Trophoblast cell (in vitro differentiated cells and primary cell): ENCODE data around the gene KIF26A.

Source experiments
- DNase-seq, 2 donors: peaks; one replicate each; pipeline ENCODE4 v3.0.0-alpha.2; 2016
- H2AFZ ChIP-seq: 2 replicates; pipeline ENCODE4 v1.6.1; 2013; ENCODE audit warnings: low read length, moderate library complexity, mild to moderate bottlenecking; ENCODE audit not compliant: insufficient read depth, poor library complexity
- H2AK5ac ChIP-seq: 2 replicates; pipeline ENCODE4 v1.6.1; 2013; ENCODE audit warnings: mild to moderate bottlenecking, low read length
- H2BK120ac ChIP-seq: 2 replicates; pipeline ENCODE4 v1.6.1; 2013; ENCODE audit warnings: low read length, mild to moderate bottlenecking, moderate library complexity; ENCODE audit not compliant: insufficient read depth, poor library complexity
- H2BK12ac ChIP-seq: 2 replicates; pipeline ENCODE4 v1.6.1; 2013; ENCODE audit warnings: mild to moderate bottlenecking, low read length, moderate library complexity
- H2BK5ac ChIP-seq: 2 replicates; pipeline ENCODE4 v1.6.1; 2013; ENCODE audit warnings: low read length, low read depth, moderate library complexity, mild to moderate bottlenecking; ENCODE audit not compliant: poor library complexity
- H3K14ac ChIP-seq: 2 replicates; pipeline ENCODE4 v1.6.1; 2013; ENCODE audit warnings: mild to moderate bottlenecking, low read length
- H3K18ac ChIP-seq: 2 replicates; pipeline ENCODE4 v1.6.1; 2013; ENCODE audit warnings: mild to moderate bottlenecking, low read length
- H3K23ac ChIP-seq: 2 replicates; pipeline ENCODE4 v1.6.1; 2013; ENCODE audit warnings: low read length
- H3K27ac ChIP-seq: 2 replicates; pipeline ENCODE4 v1.5.1; 2013; ENCODE audit warnings: low read depth, mild to moderate bottlenecking, inconsistent platforms, low read length, moderate library complexity
- H3K27me3 ChIP-seq: 2 replicates; pipeline ENCODE4 v1.6.1; 2013; ENCODE audit warnings: inconsistent platforms, mild to moderate bottlenecking, low read length, moderate library complexity; ENCODE audit not compliant: insufficient read depth
- H3K36me3 ChIP-seq, 2 experiments: 1 replicate in 1 of 2; 2 replicates in 1 of 2; pipeline ENCODE4 v1.6.1; 2013; ENCODE audit warnings: low read length in 2 of 2, mild to moderate bottlenecking in 2 of 2, moderate library complexity in 1 of 2; ENCODE audit not compliant: insufficient read depth in 2 of 2, control insufficient read depth in 1 of 2
- H3K4ac ChIP-seq: 2 replicates; pipeline ENCODE4 v1.6.1; 2013; ENCODE audit warnings: low read depth, mild to moderate bottlenecking, low read length, moderate library complexity
- H3K4me1 ChIP-seq, 2 experiments: 1 replicate in 1 of 2; 2 replicates in 1 of 2; pipeline ENCODE4 v1.6.1; 2013; ENCODE audit warnings: low read length in 2 of 2, mild to moderate bottlenecking in 2 of 2, moderate library complexity in 1 of 2; ENCODE audit not compliant: insufficient read depth in 2 of 2, control insufficient read depth in 1 of 2
- H3K4me2 ChIP-seq: 2 replicates; pipeline ENCODE4 v1.6.1; 2013; ENCODE audit warnings: inconsistent platforms, mild to moderate bottlenecking, low read length, moderate library complexity
- H3K4me3 ChIP-seq: 2 replicates; pipeline ENCODE4 v1.5.1; 2013; ENCODE audit warnings: mild to moderate bottlenecking, low read depth, low read length, inconsistent platforms
- H3K79me1 ChIP-seq: one replicate; pipeline ENCODE4 v1.6.1; 2013; ENCODE audit warnings: low read length
- H3K79me2 ChIP-seq: 2 replicates; pipeline ENCODE4 v1.6.1; 2013; ENCODE audit warnings: low read length, mild to moderate bottlenecking; ENCODE audit not compliant: control insufficient read depth, insufficient read depth, poor library complexity
- H3K9ac ChIP-seq: 2 replicates; pipeline ENCODE4 v1.6.1; 2013; ENCODE audit warnings: mild to moderate bottlenecking, low read length
- H3K9me3 ChIP-seq: 2 replicates; pipeline ENCODE4 v1.6.1; 2013; ENCODE audit warnings: low read depth, mild to moderate bottlenecking, control low read depth, inconsistent platforms, low read length; ENCODE audit not compliant: insufficient read depth
- H4K12ac ChIP-seq: 2 replicates; pipeline ENCODE4 v1.6.1; 2013; ENCODE audit warnings: low read depth, mild to moderate bottlenecking, low read length, moderate library complexity
- H4K8ac ChIP-seq: 2 replicates; pipeline ENCODE4 v1.6.1; 2013; ENCODE audit warnings: low read depth, mild to moderate bottlenecking, low read length, moderate library complexity
- H4K91ac ChIP-seq: one replicate; pipeline ENCODE4 v1.6.1; 2013; ENCODE audit warnings: low read depth, mild to moderate bottlenecking, low read length, moderate library complexity
- WGBS: extraction: QIAGEN DNeasy Blood & Tissue Kit; methylation state at CpG from one replicate; pipeline ENCODE4 v1.1.7; 2013; ENCODE audit warnings: missing lambda C conversion rate; ENCODE audit not compliant: insufficient read length, insufficient coverage; ENCODE audit errors: extremely low coverage; 5-methylcytosine and 5-hydroxymethylcytosine counted together

KIF26A gene

DNA sequence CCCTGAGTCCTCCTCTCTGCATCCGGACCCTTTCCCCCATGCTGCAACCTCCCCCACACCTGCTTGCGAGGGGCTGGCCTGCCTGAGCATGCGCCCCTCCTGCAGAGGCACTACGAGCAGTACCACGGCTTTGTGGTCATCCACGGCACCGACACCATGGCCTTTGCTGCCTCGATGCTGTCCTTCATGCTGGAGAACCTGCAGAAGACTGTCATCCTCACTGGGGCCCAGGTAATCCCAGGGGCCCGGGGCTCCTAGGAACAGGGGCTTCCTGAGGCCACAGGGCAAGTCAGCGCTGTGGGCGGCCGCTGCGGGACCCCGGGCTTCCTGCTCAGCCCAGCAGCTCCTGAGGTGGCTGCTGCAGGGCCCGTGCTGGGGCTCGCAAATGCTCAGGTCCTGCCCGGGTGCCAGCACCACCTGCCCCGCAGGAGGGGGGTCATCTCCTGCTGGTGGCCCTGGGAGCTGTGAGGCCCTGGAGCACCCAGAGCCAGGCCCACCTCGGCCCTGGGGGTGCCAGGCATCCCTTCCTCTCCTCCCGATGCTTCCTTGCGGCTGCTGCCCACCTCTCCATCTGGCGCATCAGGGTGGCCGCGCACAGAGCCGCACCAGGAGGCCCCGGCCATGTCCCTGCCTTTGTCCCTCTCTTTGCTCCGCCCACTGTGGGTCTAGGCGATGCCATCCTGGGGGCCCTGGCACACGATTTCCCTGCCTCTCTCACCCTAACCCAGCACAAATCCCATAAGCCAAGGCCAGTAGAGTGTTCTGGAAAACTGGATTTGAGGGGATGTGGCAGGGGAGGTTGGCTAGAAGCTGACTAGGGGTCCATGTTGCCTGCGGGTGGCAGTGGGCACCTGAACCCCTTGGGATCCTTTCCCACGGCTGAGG lies 42.7 kb upstream of the KIF26A start:
- Histone ChIP-seq H4K8ac (no peak overlapping the region), H3K9ac (no peak overlapping the region), H3K4me2 (no peak overlapping the region), H3K27me3 (no peaks in the 10 kb centered on the region), H3K23ac (no peak overlapping the region), H4K91ac (no peak overlapping the region), H3K36me3 (no peaks in the 10 kb centered on the region), H3K4ac (no peak overlapping the region), H3K18ac (no peak overlapping the region), H3K4me1 (no peaks in the 10 kb centered on the region), H2BK12ac (no peak overlapping the region), H3K79me1 (no peaks in the 10 kb centered on the region), H3K9me3 (peaks cover 2% of the 10 kb centered on the region), H4K12ac (no peak overlapping the region), H2BK5ac (no peak overlapping the region), H2AFZ (no peak overlapping the region), H2BK120ac (no peak overlapping the region), H3K14ac (no peak overlapping the region), H3K27ac (no peak overlapping the region), H2AK5ac (no peak overlapping the region), H3K79me2 (no peaks in the 10 kb centered on the region), H3K4me3 (no peak overlapping the region)
- no peak for DNase-seq
- no CpG with 5 or more reads among the region's 31 CpGs for WGBS

DNA sequence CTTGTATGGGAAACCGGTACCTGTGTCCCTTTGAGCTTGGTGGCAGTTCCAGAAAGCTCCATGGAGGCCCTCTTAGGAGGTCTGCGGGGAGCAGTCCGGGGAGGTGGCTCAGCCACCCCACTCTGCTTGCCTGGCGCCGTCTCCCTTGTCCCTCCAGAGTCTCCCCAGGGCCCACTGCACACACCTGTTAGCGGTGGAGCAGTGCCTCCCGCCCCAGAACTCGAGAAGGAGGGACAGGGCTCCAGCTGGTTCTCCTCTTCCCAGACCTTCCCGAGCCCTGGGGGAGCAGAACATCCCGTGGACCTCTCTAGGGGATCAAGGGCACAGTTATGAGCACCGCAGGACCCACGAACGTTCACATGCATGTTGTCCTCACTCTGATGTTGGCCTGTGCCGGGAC lies 42.1 kb upstream of the KIF26A start:
- DNase-seq, result no peak
- H3K18ac ChIP-seq, result no peak overlapping the region
- H3K36me3 ChIP-seq, result no peaks in the 10 kb centered on the region
- no peak overlapping the region for H2BK12ac ChIP-seq
- no peak overlapping the region for H3K4me3 ChIP-seq
- H3K14ac ChIP-seq, result no peak overlapping the region
- H2BK120ac ChIP-seq, result no peak overlapping the region
- WGBS, result no CpG with 5 or more reads among the region's 14 CpGs
- H3K27ac ChIP-seq, result no peak overlapping the region
- no peak overlapping the region for H3K4ac ChIP-seq
- H3K4me2 ChIP-seq, result no peak overlapping the region
- H2AK5ac ChIP-seq, result no peak overlapping the region
- peaks cover 2% of the 10 kb centered on the region for H3K9me3 ChIP-seq
- no peak overlapping the region for H2BK5ac ChIP-seq
- H3K23ac ChIP-seq, result no peak overlapping the region
- H2AFZ ChIP-seq, result no peak overlapping the region
- no peak overlapping the region for H4K8ac ChIP-seq
- no peaks in the 10 kb centered on the region for H3K27me3 ChIP-seq
- H3K79me2 ChIP-seq, result no peaks in the 10 kb centered on the region
- no peak overlapping the region for H4K12ac ChIP-seq
- H3K79me1 ChIP-seq, result no peaks in the 10 kb centered on the region
- H3K9ac ChIP-seq, result no peak overlapping the region
- no peak overlapping the region for H4K91ac ChIP-seq
- H3K4me1 ChIP-seq, result no peaks in the 10 kb centered on the region

DNA sequence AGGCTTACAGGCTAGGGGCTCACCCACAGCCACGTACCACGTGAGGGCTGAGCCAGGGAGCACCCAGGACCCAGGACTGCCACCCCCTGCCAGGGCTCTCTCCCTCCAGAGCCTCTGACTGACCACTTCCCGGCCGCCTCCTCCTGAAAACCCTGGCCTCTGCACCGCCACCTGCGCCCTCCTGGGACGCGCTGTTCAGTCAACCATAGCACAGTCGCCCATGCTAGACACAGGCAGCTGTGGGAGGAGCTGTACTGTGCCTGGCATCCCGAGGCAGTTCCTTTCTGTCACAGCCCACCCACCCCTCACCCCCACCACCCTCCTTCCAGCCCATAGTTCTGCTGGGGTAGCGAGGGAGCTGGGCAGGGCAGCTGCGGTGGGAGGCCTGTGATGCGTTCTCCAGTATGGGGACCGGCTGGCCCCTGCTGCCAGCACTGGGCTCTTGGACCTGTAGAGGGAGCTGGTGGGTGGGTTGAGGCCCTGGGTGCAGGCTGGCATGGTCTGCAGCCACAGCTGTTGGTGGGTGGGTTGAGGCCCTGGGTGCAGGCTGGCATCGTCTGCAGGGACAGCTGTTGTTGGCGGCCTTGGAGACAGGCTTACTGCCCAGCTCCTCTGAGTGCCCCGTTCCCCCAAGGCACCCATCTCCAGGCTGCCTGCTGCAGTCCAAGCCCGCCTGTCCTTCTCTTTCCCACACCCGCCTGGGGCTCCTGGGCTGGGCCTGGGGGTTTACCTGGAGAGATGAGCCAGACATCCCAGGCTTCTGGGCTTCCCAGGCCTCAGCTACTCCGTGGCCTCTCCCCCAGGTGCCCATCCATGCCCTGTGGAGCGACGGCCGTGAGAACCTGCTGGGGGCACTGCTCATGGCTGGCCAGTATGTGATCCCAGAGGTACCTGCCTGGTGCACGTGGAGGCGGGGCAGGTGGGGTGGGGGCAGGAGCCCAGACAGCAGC lies 41.4 kb upstream of the KIF26A start:
- peaks cover 2% of the 10 kb centered on the region for H3K9me3 ChIP-seq
- H3K4me3 ChIP-seq, result no peak overlapping the region
- H4K91ac ChIP-seq, result no peak overlapping the region
- no peak overlapping the region for H3K14ac ChIP-seq
- no peak overlapping the region for H2BK12ac ChIP-seq
- H3K4me1 ChIP-seq, result no peaks in the 10 kb centered on the region
- no peaks in the 10 kb centered on the region for H3K79me1 ChIP-seq
- H3K79me2 ChIP-seq, result no peaks in the 10 kb centered on the region
- H3K4ac ChIP-seq, result no peak overlapping the region
- no peak overlapping the region for H3K9ac ChIP-seq
- no peak for DNase-seq
- H3K23ac ChIP-seq, result no peak overlapping the region
- no peak overlapping the region for H2AFZ ChIP-seq
- no peak overlapping the region for H2BK120ac ChIP-seq
- no peak overlapping the region for H3K18ac ChIP-seq
- H4K8ac ChIP-seq, result no peak overlapping the region
- no peaks in the 10 kb centered on the region for H3K27me3 ChIP-seq
- no peaks in the 10 kb centered on the region for H3K36me3 ChIP-seq
- WGBS, result no CpG with 5 or more reads among the region's 25 CpGs
- no peak overlapping the region for H4K12ac ChIP-seq
- no peak overlapping the region for H2AK5ac ChIP-seq
- H2BK5ac ChIP-seq, result no peak overlapping the region
- H3K4me2 ChIP-seq, result no peak overlapping the region
- no peak overlapping the region for H3K27ac ChIP-seq

DNA sequence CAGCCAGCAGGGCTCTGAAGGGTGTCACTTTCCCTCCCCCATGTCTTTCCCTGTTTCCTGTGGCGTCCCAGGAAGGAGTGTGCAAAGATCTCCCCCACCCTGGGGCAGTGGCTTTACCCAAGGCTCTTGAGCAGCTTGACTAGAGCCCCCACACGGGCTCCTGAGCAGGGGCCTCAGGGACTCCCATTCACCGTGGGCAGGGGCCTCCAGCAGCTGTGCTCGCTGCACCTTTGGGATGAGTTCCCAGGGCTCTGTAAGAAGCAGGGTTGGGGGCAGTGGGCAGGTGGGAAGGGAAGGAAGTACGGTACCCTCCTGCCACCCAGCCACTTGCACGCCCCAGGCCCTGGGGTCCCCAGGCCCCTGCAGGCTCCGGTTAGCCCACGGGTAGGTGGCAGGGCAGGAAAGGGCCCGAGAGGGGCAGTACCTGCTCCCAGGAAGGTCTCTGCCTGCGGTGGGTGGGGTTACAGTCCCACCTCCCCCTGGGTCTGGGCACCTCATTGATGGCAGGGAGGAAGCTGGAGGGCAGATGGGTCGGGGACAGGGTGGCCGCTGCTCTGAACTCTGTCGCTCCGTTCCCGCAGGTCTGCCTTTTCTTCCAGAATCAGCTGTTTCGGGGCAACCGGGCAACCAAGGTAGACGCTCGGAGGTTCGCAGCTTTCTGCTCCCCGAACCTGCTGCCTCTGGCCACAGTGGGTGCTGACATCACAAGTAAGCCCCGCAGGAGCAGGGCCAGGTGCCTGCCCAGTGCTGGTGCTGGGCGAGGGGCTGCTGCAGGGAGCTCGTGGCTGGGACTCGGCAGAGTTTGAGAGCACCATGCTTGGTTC lies 39.9 kb upstream of the KIF26A start:
- H3K14ac ChIP-seq, result no peak overlapping the region
- no peak overlapping the region for H2BK5ac ChIP-seq
- H3K4me2 ChIP-seq, result no peak overlapping the region
- H3K27ac ChIP-seq, result no peak overlapping the region
- no peaks in the 10 kb centered on the region for H3K27me3 ChIP-seq
- H3K36me3 ChIP-seq, result no peaks in the 10 kb centered on the region
- no CpG with 5 or more reads among the region's 25 CpGs for WGBS
- H3K4me3 ChIP-seq, result no peak overlapping the region
- H2AFZ ChIP-seq, result no peak overlapping the region
- H4K12ac ChIP-seq, result no peak overlapping the region
- H3K9me3 ChIP-seq, result peaks cover 2% of the 10 kb centered on the region
- H3K18ac ChIP-seq, result no peak overlapping the region
- H4K8ac ChIP-seq, result no peak overlapping the region
- H3K23ac ChIP-seq, result no peak overlapping the region
- no peaks in the 10 kb centered on the region for H3K79me1 ChIP-seq
- no peak overlapping the region for H3K4ac ChIP-seq
- DNase-seq, result no peak
- H4K91ac ChIP-seq, result no peak overlapping the region
- H2AK5ac ChIP-seq, result no peak overlapping the region
- no peaks in the 10 kb centered on the region for H3K4me1 ChIP-seq
- no peaks in the 10 kb centered on the region for H3K79me2 ChIP-seq
- H2BK120ac ChIP-seq, result no peak overlapping the region
- no peak overlapping the region for H2BK12ac ChIP-seq
- no peak overlapping the region for H3K9ac ChIP-seq
